HCT116 (cell line): ENCODE results near the gene KLHL35. TPM values are rescaled to one million over a fixed set of nuclear protein-coding genes. Genes with fewer than 3 reads are reported as not detected.

Experiments
- ATAC-seq: fragments of 200-7000 bp; cut with Tn5 transposase; 2 replicates; pipeline ENCODE4 v1.9.1; 2020; ENCODE audit warnings: mild to moderate bottlenecking, moderate library complexity
- BruUV-seq: library from RNA; stranded (reverse); fragments of 400-500 nt; replicated peaks from 2 replicates; lab custom pipeline; 2021; lab: Mats Ljungman, UMichigan
- CTCF ChIA-PET: fragments of 300-600 bp; sonication (Branson Sonifier 250); formaldehyde crosslinking; loops from one replicate; lab custom pipeline; 2021; ENCODE audit warnings: antibody characterized with exemption; lab: Charles Lee
- POLR2A ChIA-PET: fragments of 300-600, 350-600 bp; sonication (Branson Sonifier 250); formaldehyde crosslinking; loops from one replicate; lab custom pipeline; 2021; ENCODE audit warnings: antibody characterized with exemption; lab: Charles Lee
- RAD21 ChIA-PET, 2 experiments: fragments of 300-600 bp; sonication (Branson Sonifier 250); formaldehyde crosslinking; loops; one replicate each; lab custom pipeline; 2023; ENCODE audit warnings: low total read pairs in 2 of 2; ENCODE audit not compliant: uncharacterized antibody in 2 of 2, unreplicated experiment in 2 of 2, low non-redundant PET in 1 of 2; lab: Charles Lee
- DNase-seq: peaks from one replicate; pipeline ENCODE4 v3.0.0-alpha.2; 2010; ENCODE audit warnings: low read depth, low spot score
- H2AFZ ChIP-seq: fragments of 200-600 bp; shearing (Covaris generic), sonication (generic); 2 replicates; pipeline ENCODE4 v1.6.1; 2017; ENCODE audit warnings: low read depth, mixed run types, mixed read lengths, antibody characterized with exemption, low read length; ENCODE audit not compliant: poor library complexity, severe bottlenecking
- H3K27ac ChIP-seq: 2 replicates; pipeline ENCODE4 v1.5.1; 2012; ENCODE audit warnings: low read depth, low read length
- H3K27me3 ChIP-seq: fragments of 200-600 bp; sonication (generic); 2 replicates; pipeline ENCODE4 v1.6.1; 2016; ENCODE audit warnings: mixed run types, low read length, mixed read lengths; ENCODE audit not compliant: insufficient read depth
- H3K36me3 ChIP-seq, 2 experiments: fragments of 200-500 bp in 1 of 2; fragments of 200-600 bp in 1 of 2; sonication (Bioruptor generic) in 1 of 2; sonication (generic) in 1 of 2; 2 replicates each; pipeline versions ENCODE4 v1.5.1 to v1.6.1; 2014 to 2016; ENCODE audit warnings: low read length in 2 of 2, inconsistent platforms in 1 of 2, mixed read lengths in 1 of 2, mixed run types in 1 of 2; ENCODE audit not compliant: insufficient read depth in 2 of 2, control insufficient read depth in 1 of 2
- H3K4me1 ChIP-seq, 2 experiments: fragments of 200-600 bp in 1 of 2; sonication (generic) in 1 of 2; 2 replicates each; pipeline versions ENCODE4 v1.5.1 to v1.6.1; 2012 to 2017; ENCODE audit warnings: low read length in 2 of 2, inconsistent platforms in 1 of 2, mild to moderate bottlenecking in 1 of 2, mixed read lengths in 1 of 2, mixed run types in 1 of 2, moderate library complexity in 1 of 2; ENCODE audit not compliant: insufficient read depth in 2 of 2, control insufficient read depth in 1 of 2
- H3K4me2 ChIP-seq: fragments of 200-600 bp; sonication (generic); 2 replicates; pipeline ENCODE4 v1.6.1; 2017; ENCODE audit warnings: mixed run types, low read length, mixed read lengths
- H3K4me3 ChIP-seq, 2 experiments: fragments of 200-600 bp in 1 of 2; sonication (generic) in 1 of 2; replicated peaks in 1 of 2; 2 replicates each; pipeline ENCODE4 v1.5.1; 2011 to 2016; ENCODE audit warnings: low read length in 2 of 2, control low read depth in 1 of 2, low read depth in 1 of 2, mild to moderate bottlenecking in 1 of 2, mixed read lengths in 1 of 2, mixed run types in 1 of 2
- H3K79me2 ChIP-seq: fragments of 200-600 bp; sonication (generic); 2 replicates; pipeline ENCODE4 v1.6.1; 2017; ENCODE audit warnings: mild to moderate bottlenecking, mixed run types, low read length, moderate library complexity, mixed read lengths; ENCODE audit not compliant: insufficient read depth
- H3K9ac ChIP-seq: fragments of 200-600 bp; sonication (generic); 2 replicates; pipeline ENCODE4 v1.6.1; 2016; ENCODE audit warnings: low read length, mixed read lengths
- H3K9me2 ChIP-seq: fragments of 200-600 bp; sonication (generic), shearing (Covaris generic); 2 replicates; pipeline ENCODE4 v1.6.1; 2017; ENCODE audit warnings: mixed run types, mild to moderate bottlenecking, moderate library complexity; ENCODE audit not compliant: insufficient read depth
- H3K9me3 ChIP-seq, 2 experiments: fragments of 200-500 bp in 1 of 2; fragments of 200-600 bp in 1 of 2; sonication (Bioruptor generic) in 1 of 2; sonication (generic) in 1 of 2; 2 replicates each; pipeline ENCODE4 v1.6.1; 2014 to 2017; ENCODE audit warnings: low read length in 2 of 2, mixed read lengths in 2 of 2, inconsistent platforms in 1 of 2, low read depth in 1 of 2, mild to moderate bottlenecking in 1 of 2, mixed run types in 1 of 2, moderate library complexity in 1 of 2; ENCODE audit not compliant: control insufficient read depth in 1 of 2, insufficient read depth in 1 of 2
- H4K20me1 ChIP-seq: fragments of 200-600 bp; sonication (generic), shearing (Covaris generic); 2 replicates; pipeline ENCODE4 v1.6.1; 2017; ENCODE audit warnings: mixed run types, mild to moderate bottlenecking, moderate library complexity; ENCODE audit not compliant: insufficient read depth
- EGR1 ChIP-seq: IDR thresholded peaks from 2 replicates; pipeline ENCODE4 v1.6.1; 2012; ENCODE audit warnings: low read depth
- ELF1 ChIP-seq: IDR thresholded peaks from 2 replicates; pipeline ENCODE4 v1.6.1; 2012; ENCODE audit warnings: low read depth, borderline replicate concordance
- EZH2 ChIP-seq: fragments of 200-600 bp; sonication (generic); IDR thresholded peaks from 2 replicates; pipeline ENCODE4 v1.6.1; 2017; ENCODE audit warnings: antibody characterized with exemption, mixed run types
- JUND ChIP-seq: IDR thresholded peaks from 2 replicates; pipeline ENCODE4 v1.6.1; 2012
- MAX ChIP-seq: IDR thresholded peaks from 2 replicates; pipeline ENCODE4 v1.6.1; 2012
- POLR2AphosphoS5 ChIP-seq: IDR thresholded peaks from 2 replicates; pipeline ENCODE4 v1.6.1; 2011; ENCODE audit warnings: mild to moderate bottlenecking, low read depth, low read length, moderate library complexity
- RAD21 ChIP-seq: IDR thresholded peaks from 2 replicates; pipeline ENCODE4 v1.6.1; 2012; ENCODE audit warnings: low read depth, mild to moderate bottlenecking
- REST ChIP-seq: IDR thresholded peaks from 2 replicates; pipeline ENCODE4 v1.6.1; 2012; ENCODE audit warnings: low read depth
- ZFX ChIP-seq: fragments of 450-650 bp; IDR thresholded peaks from 2 replicates; pipeline ENCODE4 v1.6.1; 2017
- intact Hi-C: fragments of 100-400 bp; cut with micrococcal nuclease; formaldehyde crosslinking; loops from 2 replicates; pipeline ENCODE4 v1.10.0; 2022
- total RNA-seq: library from RNA; stranded (reverse); gene quantifications from one replicate; pipeline ENCODE4 v1.2.1, GENCODE V29; 2021; ENCODE audit not compliant: unreplicated experiment
- TF ChIP-seq, protein P1 (sequence below): IDR thresholded peaks from 2 replicates; pipeline ENCODE4 v1.6.1; 2011; ENCODE audit warnings: mild to moderate bottlenecking, low read length, moderate library complexity; ENCODE audit not compliant: insufficient replicate concordance; ENCODE audit errors: extremely low read depth
- TF ChIP-seq, protein P2 (sequence below): IDR thresholded peaks from 2 replicates; pipeline ENCODE4 v1.6.1; 2012

The KLHL35 gene
- total RNA-seq, 1 experiment from 2014 or later: 1.7 TPM

DNA sequence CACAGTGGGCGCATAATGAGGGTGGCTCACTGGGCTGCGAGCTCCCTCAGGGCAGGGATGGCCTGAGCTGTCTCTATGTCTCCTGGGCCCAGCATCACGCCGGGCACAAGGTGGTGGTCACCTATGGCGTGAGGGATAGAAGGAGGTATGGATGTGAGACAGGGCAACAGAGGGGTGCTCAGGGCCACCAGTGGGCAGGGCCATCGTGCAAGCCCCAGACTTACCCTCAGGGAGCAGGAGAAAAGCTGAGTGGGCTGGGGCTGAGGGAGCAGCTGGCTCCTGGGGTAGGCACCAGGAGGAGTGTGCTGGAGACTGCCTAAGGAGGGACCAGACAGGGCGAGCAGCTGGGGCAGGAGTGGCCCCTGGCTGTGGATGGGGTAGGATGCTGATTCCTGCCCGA is 34.3 kb upstream of the KLHL35 start:
- Histone ChIP-seq H3K4me1 (no peaks in the 10 kb centered on the region; a peak in 1 of 4 replicates), H3K36me3 (no peaks in the 10 kb centered on the region; a peak in 1 of 4 replicates), H3K4me2 (no peak overlapping the region), H3K9me3 (no peaks in the 10 kb centered on the region), H4K20me1 (no peaks in the 10 kb centered on the region), H3K9ac (no peak overlapping the region), H3K4me3 (no peak overlapping the region), H3K79me2 (no peaks in the 10 kb centered on the region), H3K9me2 (no peaks in the 10 kb centered on the region), H3K27me3 (no peaks in the 10 kb centered on the region), H3K27ac (no peak overlapping the region), H2AFZ (no peak overlapping the region)
- BruUV-seq: no TSS peak
- DNase-seq (no peak), ATAC-seq (no peak)
- ChIA-PET CTCF (no interaction called here), RAD21 (no interaction called here), POLR2A (no interaction called here)
- TF ChIP-seq ZFX (no peak), REST (no peak), EGR1 (no peak)
- intact Hi-C loops: no loop called here

DNA sequence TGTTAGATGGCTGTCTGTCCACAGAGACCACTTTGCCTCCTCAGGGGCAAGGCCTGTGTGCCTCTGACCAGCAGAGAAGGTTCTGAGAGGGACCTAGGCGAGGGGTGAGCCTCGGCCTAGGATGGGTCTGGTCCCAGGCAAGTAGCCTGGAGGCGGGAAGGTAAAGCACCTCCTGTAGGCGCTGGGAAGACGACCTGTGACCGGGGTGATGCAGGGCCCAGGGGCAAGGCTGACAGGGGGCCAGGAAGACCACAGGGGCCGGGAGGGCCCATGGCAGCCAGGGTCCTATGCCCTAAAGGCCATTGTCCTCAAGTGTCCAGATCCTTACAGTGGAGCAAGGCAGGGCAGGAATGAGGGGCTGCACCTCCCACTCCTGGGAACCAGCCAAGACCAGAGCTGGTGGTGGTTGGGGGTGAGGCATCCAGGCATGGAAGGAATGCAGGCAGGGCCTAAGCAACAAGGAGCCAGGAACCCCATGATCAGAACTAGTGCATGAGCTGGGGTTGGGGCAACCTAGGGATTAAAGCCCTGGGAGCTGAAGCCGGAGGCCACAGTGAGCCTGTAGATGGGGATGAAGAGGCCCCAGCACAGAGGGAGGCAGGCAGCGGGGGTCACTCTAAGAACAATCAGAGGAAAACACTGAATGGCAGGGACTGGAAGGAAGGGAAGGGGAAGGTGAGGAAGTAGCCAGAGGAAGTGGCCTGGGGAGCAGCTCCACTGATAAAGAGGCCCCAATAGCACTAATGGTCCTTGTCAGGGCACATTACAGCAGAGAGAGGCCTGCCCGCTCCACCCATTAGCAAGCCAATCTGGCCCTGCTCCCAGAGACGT is 32.9 kb upstream of the KLHL35 start:
- Histone ChIP-seq H2AFZ (no peak overlapping the region), H3K9me3 (no peaks in the 10 kb centered on the region), H3K36me3 (no peaks in the 10 kb centered on the region; a peak in 1 of 4 replicates), H3K9ac (no peak overlapping the region), H3K79me2 (no peaks in the 10 kb centered on the region), H4K20me1 (no peaks in the 10 kb centered on the region), H3K4me3 (no peak overlapping the region), H3K4me1 (no peaks in the 10 kb centered on the region; a peak in 1 of 4 replicates), H3K9me2 (no peaks in the 10 kb centered on the region), H3K27me3 (no peaks in the 10 kb centered on the region), H3K4me2 (no peak overlapping the region), H3K27ac (no peak overlapping the region)
- no TSS peak for BruUV-seq
- intact Hi-C loops: no loop called here
- ChIA-PET CTCF (no interaction called here), RAD21 (no interaction called here), POLR2A (no interaction called here)
- DNase-seq: no peak
- ATAC-seq: no peak
- TF ChIP-seq, protein P1, sequence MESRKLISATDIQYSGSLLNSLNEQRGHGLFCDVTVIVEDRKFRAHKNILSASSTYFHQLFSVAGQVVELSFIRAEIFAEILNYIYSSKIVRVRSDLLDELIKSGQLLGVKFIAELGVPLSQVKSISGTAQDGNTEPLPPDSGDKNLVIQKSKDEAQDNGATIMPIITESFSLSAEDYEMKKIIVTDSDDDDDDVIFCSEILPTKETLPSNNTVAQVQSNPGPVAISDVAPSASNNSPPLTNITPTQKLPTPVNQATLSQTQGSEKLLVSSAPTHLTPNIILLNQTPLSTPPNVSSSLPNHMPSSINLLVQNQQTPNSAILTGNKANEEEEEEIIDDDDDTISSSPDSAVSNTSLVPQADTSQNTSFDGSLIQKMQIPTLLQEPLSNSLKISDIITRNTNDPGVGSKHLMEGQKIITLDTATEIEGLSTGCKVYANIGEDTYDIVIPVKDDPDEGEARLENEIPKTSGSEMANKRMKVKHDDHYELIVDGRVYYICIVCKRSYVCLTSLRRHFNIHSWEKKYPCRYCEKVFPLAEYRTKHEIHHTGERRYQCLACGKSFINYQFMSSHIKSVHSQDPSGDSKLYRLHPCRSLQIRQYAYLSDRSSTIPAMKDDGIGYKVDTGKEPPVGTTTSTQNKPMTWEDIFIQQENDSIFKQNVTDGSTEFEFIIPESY: no peak
- TF ChIP-seq, protein P2, sequence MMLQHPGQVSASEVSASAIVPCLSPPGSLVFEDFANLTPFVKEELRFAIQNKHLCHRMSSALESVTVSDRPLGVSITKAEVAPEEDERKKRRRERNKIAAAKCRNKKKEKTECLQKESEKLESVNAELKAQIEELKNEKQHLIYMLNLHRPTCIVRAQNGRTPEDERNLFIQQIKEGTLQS: no peak
- TF ChIP-seq MAX: no peak
- TF ChIP-seq RAD21: no peak
- TF ChIP-seq EZH2: no peak
- no peak for TF ChIP-seq POLR2AphosphoS5
- TF ChIP-seq ZFX: no peak
- no peak for TF ChIP-seq ELF1
- no peak for TF ChIP-seq JUND
